Measurements from ENCODE around the gene RBFOX1.

The RBFOX1 gene

DNA sequence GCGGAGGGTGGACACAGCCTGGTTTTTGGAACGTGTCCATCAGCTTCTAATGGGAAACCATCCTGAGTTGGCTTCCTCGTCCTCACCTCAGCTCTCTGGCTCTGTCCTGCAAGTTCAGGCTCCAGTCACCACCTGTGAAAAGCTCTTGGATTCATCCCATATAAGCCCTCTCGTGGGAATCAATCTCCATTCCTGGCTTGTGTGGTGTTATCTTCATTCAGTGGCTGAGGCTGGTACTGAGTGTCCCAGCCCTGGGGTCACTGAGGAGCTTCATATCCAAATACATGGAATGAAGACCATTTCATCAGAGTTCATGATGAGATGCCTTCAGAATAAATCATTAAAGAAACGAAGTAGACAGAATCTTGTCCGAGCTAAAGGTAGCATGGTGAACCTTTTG lies 189.2 kb downstream of the RBFOX1 start:
- Histone ChIP-seq H3K9me3 (ENCODE audit: control insufficient read depth, low read length) (no peaks in the 10 kb centered on the region), H3K4me1 (ENCODE audit: control insufficient read depth, insufficient read depth, low read length) (no peaks in the 10 kb centered on the region), H3K36me3 (ENCODE audit: control insufficient read depth, insufficient read depth, low read length) (no peaks in the 10 kb centered on the region), H3K9ac (ENCODE audit: low read length) (no peak overlapping the region), H3K4me3 (ENCODE audit: low read length) (no peak overlapping the region), H3K27me3 (ENCODE audit: control insufficient read depth, insufficient read depth, low read length) (no peaks in the 10 kb centered on the region)

DNA sequence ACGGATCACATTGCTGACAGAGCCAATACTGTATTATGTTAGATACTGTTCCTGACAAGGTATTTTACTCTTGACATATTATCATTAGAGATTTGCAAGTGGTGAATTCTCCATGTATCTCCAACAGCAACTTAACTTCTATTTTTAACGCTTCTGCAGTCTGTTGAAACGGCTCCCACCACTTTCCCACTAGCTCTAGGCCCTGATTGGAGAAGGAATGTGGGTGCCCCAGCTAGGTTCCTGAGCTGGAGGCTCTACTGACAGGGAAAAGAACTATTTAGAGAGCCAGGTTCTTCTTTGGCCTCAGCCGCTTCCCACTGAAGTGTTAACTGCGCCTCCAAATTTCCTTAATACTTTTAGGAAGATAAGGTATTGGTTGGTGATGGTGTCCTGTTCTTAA lies 191.8 kb downstream of the RBFOX1 start:
- H3K9ac ChIP-seq (ENCODE audit: low read length), result no peak overlapping the region
- H3K4me3 ChIP-seq (ENCODE audit: low read length), result no peak overlapping the region
- H3K9me3 ChIP-seq (ENCODE audit: control insufficient read depth, low read length), result no peaks in the 10 kb centered on the region
- no peaks in the 10 kb centered on the region for H3K4me1 ChIP-seq (ENCODE audit: control insufficient read depth, insufficient read depth, low read length)
- H3K36me3 ChIP-seq (ENCODE audit: control insufficient read depth, insufficient read depth, low read length), result no peaks in the 10 kb centered on the region
- no peaks in the 10 kb centered on the region for H3K27me3 ChIP-seq (ENCODE audit: control insufficient read depth, insufficient read depth, low read length)

DNA sequence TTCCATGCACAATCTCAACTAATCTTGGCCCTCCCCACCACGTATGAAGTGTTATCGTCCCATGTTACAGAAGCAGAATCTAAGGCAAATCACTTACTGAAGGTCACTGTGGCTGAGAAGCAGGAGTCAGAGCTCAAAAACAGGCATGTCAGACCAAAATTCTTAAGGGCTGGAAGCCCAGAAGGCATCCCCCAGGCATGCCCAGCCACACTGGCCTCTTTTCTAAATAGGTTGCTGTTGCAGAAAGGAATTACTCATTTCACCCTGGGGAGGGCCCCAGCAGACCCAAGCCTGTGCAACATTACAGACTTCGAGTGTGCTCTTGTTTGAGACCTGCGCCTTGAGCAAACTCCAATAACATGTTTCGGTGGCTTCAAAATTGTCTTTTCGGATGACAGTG lies 194.1 kb downstream of the RBFOX1 start:
- Histone ChIP-seq H3K9ac (ENCODE audit: low read length) (no peak overlapping the region), H3K9me3 (ENCODE audit: control insufficient read depth, low read length) (no peaks in the 10 kb centered on the region), H3K4me3 (ENCODE audit: low read length) (no peak overlapping the region), H3K27me3 (ENCODE audit: control insufficient read depth, insufficient read depth, low read length) (no peaks in the 10 kb centered on the region), H3K36me3 (ENCODE audit: control insufficient read depth, insufficient read depth, low read length) (no peaks in the 10 kb centered on the region), H3K4me1 (ENCODE audit: control insufficient read depth, insufficient read depth, low read length) (no peaks in the 10 kb centered on the region)

DNA sequence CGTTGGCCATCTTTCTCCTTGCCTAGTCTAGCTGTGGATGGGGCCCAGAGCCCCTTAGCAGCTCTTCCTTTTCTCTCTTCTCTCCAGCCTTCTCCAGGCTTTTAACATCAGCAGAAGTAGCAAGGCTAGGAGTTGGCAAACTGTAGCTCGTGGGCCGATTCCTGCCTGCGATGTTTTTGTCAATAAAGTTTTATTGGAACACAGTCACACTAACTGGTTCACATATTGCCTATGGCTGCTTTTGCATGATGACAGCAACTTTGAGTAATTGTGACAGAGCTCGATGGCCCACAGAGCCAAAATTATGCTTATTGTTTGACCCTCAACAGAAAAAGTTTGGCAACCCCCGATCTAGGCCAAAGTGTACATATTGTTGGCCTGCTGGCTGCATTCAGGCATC lies 199.9 kb downstream of the RBFOX1 start:
- no peaks in the 10 kb centered on the region for H3K9me3 ChIP-seq (ENCODE audit: control insufficient read depth, low read length)
- H3K4me3 ChIP-seq (ENCODE audit: low read length), result no peak overlapping the region
- no peaks in the 10 kb centered on the region for H3K27me3 ChIP-seq (ENCODE audit: control insufficient read depth, insufficient read depth, low read length)

DNA sequence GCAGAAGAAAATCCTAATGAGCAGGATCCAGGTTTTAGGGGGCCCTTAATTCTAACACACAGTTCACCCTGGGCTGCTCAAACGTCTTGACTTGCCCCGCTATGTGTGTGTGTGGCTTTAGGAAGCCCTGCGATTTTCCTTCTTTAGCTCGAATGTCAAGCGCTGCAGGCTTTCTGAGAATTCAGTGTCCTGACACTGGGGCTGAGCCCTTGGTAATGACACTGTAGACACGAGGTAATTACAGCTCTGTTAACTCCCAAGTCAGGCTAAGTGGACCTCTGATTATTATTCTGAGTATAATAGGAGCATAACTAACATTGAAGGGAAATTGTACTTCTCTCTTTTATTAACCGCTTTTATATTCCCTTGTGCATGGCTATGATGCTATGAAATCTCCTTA lies 202.1 kb downstream of the RBFOX1 start:
- H3K4me3 ChIP-seq (ENCODE audit: low read length), result no peak overlapping the region
- H3K9ac ChIP-seq (ENCODE audit: low read length), result no peak overlapping the region
- no peaks in the 10 kb centered on the region for H3K27me3 ChIP-seq (ENCODE audit: control insufficient read depth, insufficient read depth, low read length)
- no peaks in the 10 kb centered on the region for H3K9me3 ChIP-seq (ENCODE audit: control insufficient read depth, low read length)
- H3K4me1 ChIP-seq (ENCODE audit: control insufficient read depth, insufficient read depth, low read length), result no peaks in the 10 kb centered on the region
- H3K36me3 ChIP-seq (ENCODE audit: control insufficient read depth, insufficient read depth, low read length), result no peaks in the 10 kb centered on the region

More for the DNA sequence above, 199.9 kb downstream of the RBFOX1 start:
- H3K36me3 ChIP-seq (ENCODE audit: control insufficient read depth, insufficient read depth, low read length), result no peaks in the 10 kb centered on the region
- no peak overlapping the region for H3K9ac ChIP-seq (ENCODE audit: low read length)
- H3K4me1 ChIP-seq (ENCODE audit: control insufficient read depth, insufficient read depth, low read length), result no peaks in the 10 kb centered on the region

DNA sequence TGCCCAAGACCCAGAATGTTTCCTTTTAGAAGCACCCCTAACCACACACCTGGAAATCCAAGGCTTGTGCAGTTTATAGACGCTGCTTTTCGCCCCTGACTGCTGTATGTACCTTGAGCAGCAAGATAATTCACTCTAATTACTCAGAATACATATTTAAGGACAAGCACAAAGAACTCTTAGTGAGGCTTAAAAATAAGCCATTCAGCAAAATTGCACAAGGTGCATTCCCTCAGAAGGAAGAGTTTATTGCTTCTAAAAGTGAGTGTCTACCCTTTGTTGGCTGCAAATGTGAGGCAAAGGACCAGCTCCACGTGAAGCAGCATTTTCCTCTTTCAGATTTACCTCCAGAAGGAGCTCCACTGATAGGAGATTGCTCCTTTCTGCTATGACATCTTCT lies 208.4 kb downstream of the RBFOX1 start:
- no peak overlapping the region for H3K4me3 ChIP-seq (ENCODE audit: low read length)
- H3K4me1 ChIP-seq (ENCODE audit: control insufficient read depth, insufficient read depth, low read length), result no peaks in the 10 kb centered on the region
- H3K27me3 ChIP-seq (ENCODE audit: control insufficient read depth, insufficient read depth, low read length), result no peaks in the 10 kb centered on the region
- no peaks in the 10 kb centered on the region for H3K36me3 ChIP-seq (ENCODE audit: control insufficient read depth, insufficient read depth, low read length)
- no peaks in the 10 kb centered on the region for H3K9me3 ChIP-seq (ENCODE audit: control insufficient read depth, low read length)
- H3K9ac ChIP-seq (ENCODE audit: low read length), result no peak overlapping the region

DNA sequence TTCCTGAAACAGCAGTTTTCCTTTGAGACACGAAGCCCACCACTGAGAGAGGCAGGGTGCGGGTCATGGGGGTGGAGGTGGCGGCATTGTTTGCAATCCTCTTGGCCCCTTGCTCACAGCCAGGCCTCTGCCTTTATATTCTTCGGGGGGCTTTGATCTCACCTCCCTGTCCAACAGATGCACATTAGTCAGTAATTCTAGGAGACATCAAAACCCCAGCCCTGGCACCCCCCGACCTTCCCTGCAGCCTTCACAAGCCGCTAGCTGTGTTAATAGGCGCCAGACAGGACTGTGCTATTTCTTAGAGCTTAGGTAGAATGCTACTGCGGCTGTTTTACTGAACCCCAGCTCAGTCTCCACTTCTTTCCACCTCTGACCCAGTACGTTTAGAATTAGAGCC lies 212.6 kb downstream of the RBFOX1 start:
- Histone ChIP-seq H3K36me3 (ENCODE audit: control insufficient read depth, insufficient read depth, low read length) (no peaks in the 10 kb centered on the region), H3K27me3 (ENCODE audit: control insufficient read depth, insufficient read depth, low read length) (no peaks in the 10 kb centered on the region), H3K9ac (ENCODE audit: low read length) (no peak overlapping the region), H3K4me3 (ENCODE audit: low read length) (no peak overlapping the region), H3K4me1 (ENCODE audit: control insufficient read depth, insufficient read depth, low read length) (no peaks in the 10 kb centered on the region), H3K9me3 (ENCODE audit: control insufficient read depth, low read length) (no peaks in the 10 kb centered on the region)

DNA sequence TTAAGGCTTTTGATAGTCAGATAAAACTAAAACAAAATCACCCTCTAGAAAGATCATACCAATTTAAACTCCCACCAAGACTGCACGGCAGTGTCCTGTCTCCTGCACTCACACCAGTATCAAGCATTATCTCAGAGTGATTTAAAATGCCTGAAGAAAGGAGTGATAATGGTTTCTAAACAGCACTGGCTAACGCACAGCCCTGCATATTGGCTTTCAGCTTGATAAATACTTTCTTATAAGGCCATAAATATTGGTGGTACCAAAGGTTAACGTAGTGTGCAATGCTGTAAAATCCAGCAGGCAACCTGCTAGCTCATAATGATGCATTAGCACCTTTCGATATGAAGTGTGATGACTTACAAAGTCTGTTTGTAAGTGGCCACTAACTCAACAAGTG lies 214.3 kb downstream of the RBFOX1 start:
- Histone ChIP-seq H3K27me3 (ENCODE audit: control insufficient read depth, insufficient read depth, low read length) (no peaks in the 10 kb centered on the region), H3K4me1 (ENCODE audit: control insufficient read depth, insufficient read depth, low read length) (no peaks in the 10 kb centered on the region), H3K4me3 (ENCODE audit: low read length) (no peak overlapping the region), H3K9me3 (ENCODE audit: control insufficient read depth, low read length) (no peaks in the 10 kb centered on the region), H3K9ac (ENCODE audit: low read length) (no peak overlapping the region), H3K36me3 (ENCODE audit: control insufficient read depth, insufficient read depth, low read length) (no peaks in the 10 kb centered on the region)

DNA sequence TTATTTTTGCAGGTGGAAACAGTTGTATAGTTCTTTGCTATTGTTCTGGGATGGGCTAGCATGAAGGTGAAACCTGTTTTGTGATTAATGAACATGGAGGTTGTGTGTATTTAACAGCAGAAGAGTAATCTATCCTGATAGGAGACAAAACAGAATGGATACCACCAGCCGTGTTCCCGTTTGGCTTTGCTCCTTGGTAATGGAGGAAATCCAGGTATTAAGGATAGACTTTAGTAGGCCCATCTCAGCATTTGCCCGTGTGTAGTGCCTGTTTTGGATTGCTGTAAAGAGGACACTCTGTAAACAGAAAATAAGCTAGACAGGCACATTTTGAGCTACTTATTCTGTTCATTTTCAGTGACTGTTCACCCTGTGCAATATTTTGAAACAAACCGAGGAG lies 215.1 kb downstream of the RBFOX1 start:
- no peak overlapping the region for H3K4me3 ChIP-seq (ENCODE audit: low read length)
- no peaks in the 10 kb centered on the region for H3K4me1 ChIP-seq (ENCODE audit: control insufficient read depth, insufficient read depth, low read length)
- H3K36me3 ChIP-seq (ENCODE audit: control insufficient read depth, insufficient read depth, low read length), result no peaks in the 10 kb centered on the region
- no peaks in the 10 kb centered on the region for H3K27me3 ChIP-seq (ENCODE audit: control insufficient read depth, insufficient read depth, low read length)
- no peaks in the 10 kb centered on the region for H3K9me3 ChIP-seq (ENCODE audit: control insufficient read depth, low read length)
- H3K9ac ChIP-seq (ENCODE audit: low read length), result no peak overlapping the region

DNA sequence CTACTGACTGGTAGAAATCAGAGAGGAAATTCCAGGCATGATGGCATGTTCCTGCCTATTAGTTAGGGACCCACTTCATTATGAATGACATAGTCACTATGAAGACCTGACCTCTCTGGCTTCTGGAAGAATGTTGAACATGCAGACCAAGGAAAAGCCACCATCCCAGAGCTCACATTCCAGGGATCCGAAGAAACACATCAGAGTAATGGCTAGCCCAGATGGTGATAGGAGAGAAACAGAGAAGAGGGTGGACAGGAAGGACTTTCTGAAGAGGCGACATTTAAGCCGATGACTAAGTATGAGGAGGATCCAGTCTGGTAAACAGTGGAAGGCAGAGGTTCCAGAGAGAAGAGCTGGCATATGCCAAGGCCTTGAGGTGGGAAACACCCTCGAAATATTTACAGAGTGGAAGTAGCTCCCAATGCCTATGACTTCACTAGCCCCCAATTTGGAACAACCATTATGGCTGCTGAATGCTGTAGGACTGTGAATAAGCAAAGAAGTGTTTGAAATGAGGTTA lies 216.2 kb downstream of the RBFOX1 start:
- Histone ChIP-seq H3K36me3 (ENCODE audit: control insufficient read depth, insufficient read depth, low read length) (no peaks in the 10 kb centered on the region), H3K27me3 (ENCODE audit: control insufficient read depth, insufficient read depth, low read length) (no peaks in the 10 kb centered on the region), H3K4me3 (ENCODE audit: low read length) (no peak overlapping the region), H3K9ac (ENCODE audit: low read length) (no peak overlapping the region), H3K4me1 (ENCODE audit: control insufficient read depth, insufficient read depth, low read length) (no peaks in the 10 kb centered on the region), H3K9me3 (ENCODE audit: control insufficient read depth, low read length) (no peaks in the 10 kb centered on the region)

DNA sequence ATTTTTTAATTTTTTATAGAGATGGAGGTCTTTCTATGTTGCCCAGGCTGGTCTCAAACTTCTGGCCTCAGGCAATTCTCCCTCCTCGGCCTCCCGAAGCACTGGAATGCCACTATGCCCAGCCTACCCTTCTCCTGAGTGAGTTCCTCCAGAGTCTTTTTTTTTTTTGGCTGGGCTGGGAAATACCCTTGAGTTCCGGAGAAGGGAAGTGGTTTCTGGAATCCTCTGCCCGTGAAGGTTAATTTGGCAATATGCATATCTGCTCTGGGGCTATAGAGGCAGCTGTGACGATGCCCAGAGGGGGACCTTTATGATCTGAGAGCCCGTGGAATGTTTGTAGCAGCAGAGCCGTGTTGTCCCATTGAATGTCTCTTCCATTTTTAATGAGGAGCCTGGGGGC lies 217.5 kb downstream of the RBFOX1 start:
- Histone ChIP-seq H3K4me3 (ENCODE audit: low read length) (no peak overlapping the region), H3K9me3 (ENCODE audit: control insufficient read depth, low read length) (no peaks in the 10 kb centered on the region), H3K9ac (ENCODE audit: low read length) (no peak overlapping the region), H3K27me3 (ENCODE audit: control insufficient read depth, insufficient read depth, low read length) (no peaks in the 10 kb centered on the region), H3K36me3 (ENCODE audit: control insufficient read depth, insufficient read depth, low read length) (no peaks in the 10 kb centered on the region), H3K4me1 (ENCODE audit: control insufficient read depth, insufficient read depth, low read length) (no peaks in the 10 kb centered on the region)

DNA sequence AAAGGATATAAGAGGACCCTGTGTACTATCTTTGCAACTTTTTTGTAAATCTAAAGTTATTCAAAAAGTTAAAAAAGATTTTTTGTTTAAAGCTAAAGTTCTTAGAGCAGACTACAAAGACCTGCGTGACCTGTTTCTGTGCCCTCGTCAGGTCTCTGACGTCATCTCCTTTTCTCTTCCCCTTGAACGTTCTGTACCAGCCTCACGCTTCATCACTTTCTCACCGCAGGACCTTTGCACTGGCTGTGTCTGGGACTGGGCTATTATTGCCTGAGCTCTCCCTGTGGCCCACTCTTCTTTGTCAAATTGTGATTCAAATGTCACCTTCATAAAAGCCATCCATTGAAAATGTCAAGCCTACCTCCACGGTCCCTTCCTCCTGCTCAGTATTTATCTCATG lies 222.8 kb downstream of the RBFOX1 start:
- Histone ChIP-seq H3K9ac (ENCODE audit: low read length) (no peak overlapping the region), H3K36me3 (ENCODE audit: control insufficient read depth, insufficient read depth, low read length) (no peaks in the 10 kb centered on the region), H3K9me3 (ENCODE audit: control insufficient read depth, low read length) (no peaks in the 10 kb centered on the region)

DNA sequence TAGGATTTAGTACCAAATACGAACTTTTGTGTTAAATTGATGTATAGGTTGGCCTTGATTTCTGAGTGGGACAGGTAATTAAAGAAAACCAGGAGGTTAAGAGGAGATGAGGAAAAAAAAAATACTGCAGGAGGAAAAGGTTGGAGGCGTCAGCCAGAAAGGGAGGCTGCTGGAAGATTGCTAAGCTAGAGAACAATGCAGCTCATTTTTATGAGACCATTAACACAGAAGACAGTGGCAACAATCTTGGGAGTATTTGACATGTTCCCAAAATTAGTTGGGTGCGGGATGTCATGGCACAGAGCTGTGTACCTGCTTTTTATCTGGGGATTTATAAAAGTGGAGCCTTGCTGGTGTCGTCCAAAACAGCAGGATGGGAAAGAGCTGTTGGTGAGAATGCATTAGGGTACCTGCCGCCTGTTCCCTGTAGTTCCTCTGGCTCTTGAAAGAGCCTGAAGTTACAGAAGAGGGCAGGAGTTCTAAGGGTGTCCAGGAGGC lies 229.3 kb downstream of the RBFOX1 start:
- H3K9ac ChIP-seq (ENCODE audit: low read length), result no peak overlapping the region
- H3K4me3 ChIP-seq (ENCODE audit: low read length), result no peak overlapping the region
- H3K9me3 ChIP-seq (ENCODE audit: control insufficient read depth, low read length), result no peaks in the 10 kb centered on the region
- no peaks in the 10 kb centered on the region for H3K4me1 ChIP-seq (ENCODE audit: control insufficient read depth, insufficient read depth, low read length)
- H3K36me3 ChIP-seq (ENCODE audit: control insufficient read depth, insufficient read depth, low read length), result no peaks in the 10 kb centered on the region
- H3K27me3 ChIP-seq (ENCODE audit: control insufficient read depth, insufficient read depth, low read length), result no peaks in the 10 kb centered on the region

More for the DNA sequence above, 222.8 kb downstream of the RBFOX1 start:
- Histone ChIP-seq H3K27me3 (ENCODE audit: control insufficient read depth, insufficient read depth, low read length) (no peaks in the 10 kb centered on the region), H3K4me1 (ENCODE audit: control insufficient read depth, insufficient read depth, low read length) (no peaks in the 10 kb centered on the region), H3K4me3 (ENCODE audit: low read length) (no peak overlapping the region)

All from mucosa of stomach (tissue), 1 donor.